K562 (cell line): ENCODE results near the gene CDK5RAP3. TPM values are rescaled to one million over a fixed set of nuclear protein-coding genes. Genes with fewer than 3 reads are reported as not detected.

Experiments
- ATAC-seq: fragments of 200-7000 bp; cut with Tn5 transposase; 3 replicates; pipeline ENCODE4 v1.9.1; 2020; ENCODE audit warnings: moderate library complexity
- BruUV-seq: library from RNA; stranded (reverse); fragments of 400-500 nt; replicated peaks from 2 replicates; lab custom pipeline; 2021; lab: Mats Ljungman, UMichigan
- CTCF ChIA-PET: fragments of 300-600 bp; formaldehyde crosslinking; extraction: SDS; loops from one replicate; lab custom pipeline; 2021; ENCODE audit warnings: low intra/inter-chr PET ratio; lab: Yijun Ruan, JAX
- POLR2A ChIA-PET: fragments of 300-600, 350-650 bp; sonication (Branson Sonifier 250); formaldehyde crosslinking; extraction: SDS; loops from one replicate; lab custom pipeline; 2021; ENCODE audit warnings: antibody characterized with exemption, inconsistent platforms; lab: Yijun Ruan, JAX
- DNase-seq, 4 experiments: peaks; one replicate each; pipeline versions ENCODE4 v3.0.0 to v3.0.0-alpha.2; 2011 to 2018; ENCODE audit warnings: low spot score in 3 of 4, mixed read lengths in 3 of 4; ENCODE audit errors: extremely low read depth in 1 of 4
- FAIRE-seq: peaks from 2 replicates; lab custom pipeline; 2011; peaks lifted over from hg19 to GRCh38; lab: Jason Lieb, UNC
- H2AFZ ChIP-seq: 2 replicates; pipeline ENCODE4 v1.6.0; 2011; ENCODE audit warnings: low read depth, low read length, control low read depth, inconsistent platforms
- H3K27ac ChIP-seq: fragments of 200-600 bp; 3 replicates; pipeline ENCODE4 v1.8.0; 2011; ENCODE audit warnings: low read depth, mild to moderate bottlenecking, control low read depth, inconsistent platforms, low read length, moderate library complexity, mixed read lengths; ENCODE audit errors: extremely low read depth
- H3K27me3 ChIP-seq, 2 experiments: fragments of 300-600 bp in 1 of 2; 2 replicates in 1 of 2; 3 replicates in 1 of 2; pipeline versions ENCODE4 v1.6.0 to v1.8.0; 2011; ENCODE audit warnings: inconsistent platforms in 2 of 2, low read length in 2 of 2, mild to moderate bottlenecking in 1 of 2, mixed read lengths in 1 of 2, moderate library complexity in 1 of 2; ENCODE audit not compliant: control insufficient read depth in 2 of 2, insufficient read depth in 2 of 2
- H3K36me3 ChIP-seq: fragments of 300-600 bp; 3 replicates; pipeline ENCODE4 v1.8.0; 2011; ENCODE audit warnings: mild to moderate bottlenecking, low read length, inconsistent platforms; ENCODE audit not compliant: control insufficient read depth, insufficient read depth
- H3K4me1 ChIP-seq, 2 experiments: fragments of 200-600 bp in 1 of 2; replicated peaks in 1 of 2; 2 replicates in 1 of 2; 3 replicates in 1 of 2; pipeline versions ENCODE4 v1.5.1 to v1.8.0; 2011; ENCODE audit warnings: inconsistent platforms in 2 of 2, low read length in 2 of 2, mild to moderate bottlenecking in 1 of 2, mixed read lengths in 1 of 2, moderate library complexity in 1 of 2; ENCODE audit not compliant: control insufficient read depth in 2 of 2, insufficient read depth in 2 of 2
- H3K4me2 ChIP-seq: 2 replicates; pipeline ENCODE4 v1.6.1; 2011; ENCODE audit warnings: low read length, control low read depth, inconsistent platforms, mixed read lengths; ENCODE audit not compliant: insufficient read depth
- H3K4me3 ChIP-seq: fragments of 200-600 bp; sonication (generic), shearing (Covaris generic); 2 replicates; pipeline ENCODE4 v1.5.1; 2016; ENCODE audit warnings: control low read depth, inconsistent platforms
- H3K79me2 ChIP-seq: fragments of 200-600 bp; 3 replicates; pipeline ENCODE4 v1.8.0; 2011; ENCODE audit warnings: low read length, inconsistent platforms; ENCODE audit not compliant: control insufficient read depth, insufficient read depth
- H3K9ac ChIP-seq, 2 experiments: 2 replicates each; pipeline versions ENCODE4 v1.6.0 to v1.6.1; 2011; ENCODE audit warnings: low read depth in 2 of 2, low read length in 2 of 2, control low read depth in 1 of 2, inconsistent platforms in 1 of 2, mild to moderate bottlenecking in 1 of 2, mixed read lengths in 1 of 2; ENCODE audit not compliant: insufficient read depth in 1 of 2
- H3K9me1 ChIP-seq: one replicate; pipeline ENCODE4 v1.6.0; 2011; ENCODE audit warnings: inconsistent platforms, mild to moderate bottlenecking, low read length, moderate library complexity; ENCODE audit not compliant: control insufficient read depth, insufficient read depth
- H3K9me3 ChIP-seq: replicated peaks from 2 replicates; pipeline ENCODE4 v1.5.1; 2011; ENCODE audit warnings: low read depth, low read length, inconsistent platforms; ENCODE audit not compliant: control insufficient read depth, insufficient read depth
- H4K20me1 ChIP-seq: replicated peaks from 2 replicates; pipeline ENCODE4 v1.6.1; 2011; ENCODE audit warnings: low read length, inconsistent platforms, mixed read lengths; ENCODE audit not compliant: control insufficient read depth, insufficient read depth
- BRF1 ChIP-seq: IDR thresholded peaks from 3 replicates; pipeline ENCODE4 v1.6.1; 2011; ENCODE audit warnings: borderline replicate concordance, mild to moderate bottlenecking; ENCODE audit not compliant: insufficient read length; ENCODE audit errors: extremely low read depth
- CTCF ChIP-seq, 3 experiments: IDR thresholded peaks in 2 of 3; conservative IDR thresholded peaks in 1 of 3; 2 replicates each; pipeline ENCODE4 v1.5.1; 2011 to 2012; ENCODE audit warnings: low read length in 3 of 3, mild to moderate bottlenecking in 3 of 3, control low read depth in 2 of 3, improper control_type of control experiment in 1 of 3, inconsistent platforms in 1 of 3, low read depth in 1 of 3, mixed read lengths in 1 of 3, moderate library complexity in 1 of 3; ENCODE audit not compliant: insufficient read depth in 2 of 3
- MAZ ChIP-seq, 2 experiments: fragments of 450-650 bp in 1 of 2; sonication (generic) in 1 of 2; formaldehyde crosslinking; IDR thresholded peaks in 1 of 2; conservative IDR thresholded peaks in 1 of 2; 2 replicates each; pipeline versions ENCODE4 v1.4.0 to v1.5.0; 2020; ENCODE audit warnings: mild to moderate bottlenecking in 1 of 2, missing genetic modification reagents in 1 of 2
- NFYB ChIP-seq: IDR thresholded peaks from 2 replicates; pipeline ENCODE4 v1.6.1; 2011; ENCODE audit warnings: mild to moderate bottlenecking, moderate library complexity; ENCODE audit not compliant: insufficient read length; ENCODE audit errors: extremely low read depth
- RNF2 ChIP-seq: sonication (generic); IDR thresholded peaks from 2 replicates; pipeline ENCODE4 v1.6.1; 2016
- TCF7L2 ChIP-seq: fragments of 150-350 bp; IDR thresholded peaks from 2 replicates; pipeline ENCODE4 v1.6.1; 2016; ENCODE audit warnings: low read depth, mild to moderate bottlenecking, low read length, moderate library complexity
- ZFPM2 ChIP-seq: fragments of 250-450 bp; sonication (Bioruptor Pico); IDR thresholded peaks from 2 replicates; pipeline ENCODE4 v1.5.1; 2022; ENCODE audit warnings: mild to moderate bottlenecking
- ZNF561 ChIP-seq: fragments of 450-650 bp; formaldehyde crosslinking; conservative IDR thresholded peaks from 2 replicates; pipeline ENCODE4 v1.4.0; 2020; ENCODE audit warnings: mild to moderate bottlenecking, moderate library complexity
- WGBS: fragments of 100-300 bp; shearing (Covaris generic); methylation state at CpG from one replicate; pipeline ENCODE4 v1.1.6; 2016; ENCODE audit warnings: low coverage, mixed read lengths; ENCODE audit not compliant: insufficient coverage; ENCODE audit errors: missing lambda C conversion rate; 5-methylcytosine and 5-hydroxymethylcytosine counted together
- in situ Hi-C: fragments of 300-500 bp; cut with MboI; formaldehyde crosslinking; loops from 4 replicates; pipeline ENCODE4 v1.15.0; 2018; ENCODE audit warnings: inconsistent platforms, mixed read lengths
- intact Hi-C: fragments of 100-400 bp; cut with micrococcal nuclease; formaldehyde crosslinking; loops from 2 replicates; pipeline ENCODE4 v1.14.2; 2022
- polyA plus RNA-seq, 8 experiments: library from polyadenylated mRNA; depleted of rRNA in 4 of 8; stranded (reverse) in 5 of 8; unstranded in 3 of 8; fragments of >200 nt; fragmentation: Nextera tagmentation in 2 of 8; fragmentation: Illumina TruSeq in 1 of 8; extraction: Ambion mirVana in 2 of 8; extraction: Trizol in 1 of 8; gene quantifications; 2 replicates each; pipeline versions ENCODE4 v1.2.1 to v1.2.3, GENCODE V29; 2011 to 2014; ENCODE audit warnings: inconsistent platforms in 1 of 8, missing spikeins in 1 of 8
- total RNA-seq, 7 experiments: library from RNA; depleted of rRNA in 6 of 7; stranded (reverse); fragments of >200 nt in 6 of 7; fragmentation: Illumina TruSeq in 2 of 7; extraction: Trizol in 2 of 7; gene quantifications; 2 replicates each; pipeline versions ENCODE4 v1.2.1 to v1.2.3, GENCODE V29; 2011 to 2021; ENCODE audit warnings: low replicate concordance in 1 of 7
- TF ChIP-seq, protein P1 (sequence below): fragments of 250-450 bp; sonication (Bioruptor Pico); IDR thresholded peaks from 2 replicates; pipeline ENCODE4 v1.8.0; 2021; ENCODE audit warnings: borderline replicate concordance, mild to moderate bottlenecking, moderate library complexity; ENCODE audit not compliant: poor library complexity, severe bottlenecking

The CDK5RAP3 gene
- total and polyA plus RNA-seq, 9 of the 15 experiments (the other 6 are each of a cell fraction or from before 2014, with no cell fraction given) = 44.2 to 202 (median 91.5) TPM

GRCh38 chr17:47946929-47947397 lies 23.9 kb upstream of the CDK5RAP3 start (continued):
- TF ChIP-seq ZFPM2 (CRISPR knock-in tag) (no peak), MAZ (CRISPR knock-in tag; conservative IDR thresholded peaks at IDR 0.05 in 1 of 2, IDR thresholded peaks at IDR 0.05 in 1 of 2) (peak in 1 of 2 experiments; percentile 48; a peak in 1 of 4 replicates), CTCF (IDR thresholded peaks at IDR 0.05 in 2 of 3, conservative IDR thresholded peaks at IDR 0.05 in 1 of 3; ENCODE audit: insufficient read depth in 2 of 3, low read depth in 1 of 3, low read length in 3 of 3) (peak; percentile 70 to 96 (median 88)), NFYB (peak; percentile 93)

GRCh38 chr17:47948706-47949196 lies 22.2 kb upstream of the CDK5RAP3 start:
- H2AFZ ChIP-seq = no peak overlapping the region
- H3K9ac ChIP-seq = 0 out of 4 replicates have a peak overlapping the region, but pooled peaks of 1 of the 2 experiments have one; percentile 10
- H3K9me3 ChIP-seq = no peaks in the 10 kb centered on the region
- no peaks in the 10 kb centered on the region for H3K79me2 ChIP-seq
- no peak overlapping the region for H3K4me2 ChIP-seq
- ChIA-PET CTCF (interaction anchor here (0.6 to 2.3 kb wide), 6 partner anchors 21 to 1004 kb away, joined by 3 to 29 read pairs (median 6); partner anchors contain the start of gene CDK5RAP3), POLR2A (interaction anchor here (0.6 to 2.8 kb wide), 4 partner anchors 11 to 117 kb away, joined by 3 to 14 read pairs (median 4); partner anchors contain the start of genes LRRC46 and MRPL10)
- FAIRE-seq = peak; percentile 37
- H3K27ac ChIP-seq = no peak overlapping the region
- H3K4me1 ChIP-seq = peaks cover 9% of the 10 kb centered on the region in 2 experiments; a peak in 3 of 5 replicates
- no TSS peak for BruUV-seq
- WGBS = 51% methylated on average over 5 of the region's 5 CpGs
- in situ Hi-C loops = no loop called here
- no peaks in the 10 kb centered on the region for H4K20me1 ChIP-seq
- no peak for DNase-seq
- peak; percentile 10; the same call in 2 of the 3 replicates for ATAC-seq
- peaks cover 59% of the 10 kb centered on the region for H3K36me3 ChIP-seq
- H3K27me3 ChIP-seq = no peaks in the 10 kb centered on the region
- no peaks in the 10 kb centered on the region for H3K9me1 ChIP-seq
- H3K4me3 ChIP-seq = no peak overlapping the region
- intact Hi-C loops = loop anchor here (1.0 kb wide), 2 partner anchors 22 to 70 kb away; no protein-coding TSS in a partner anchor
- TF ChIP-seq RNF2 (no peak), CTCF (IDR thresholded peaks at IDR 0.05 in 2 of 3, conservative IDR thresholded peaks at IDR 0.05 in 1 of 3; ENCODE audit: insufficient read depth in 2 of 3, low read depth in 1 of 3, low read length in 3 of 3) (no peak), TCF7L2 (no peak), ZNF561 (no peak), BRF1 (no peak)
- TF ChIP-seq, protein P1, sequence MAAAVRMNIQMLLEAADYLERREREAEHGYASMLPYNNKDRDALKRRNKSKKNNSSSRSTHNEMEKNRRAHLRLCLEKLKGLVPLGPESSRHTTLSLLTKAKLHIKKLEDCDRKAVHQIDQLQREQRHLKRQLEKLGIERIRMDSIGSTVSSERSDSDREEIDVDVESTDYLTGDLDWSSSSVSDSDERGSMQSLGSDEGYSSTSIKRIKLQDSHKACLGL (CRISPR knock-in tag) = no peak
